NCI-H128 (cell line): ENCODE data around the gene ARL3.
"Not testable (repeated sequence)": the region's sequence is repeated elsewhere in the genome, so short reads cannot be mapped to it uniquely, and the experiment has no call there.

Experiments
- DNase-seq: peaks from one replicate; lab custom pipeline; 2025; ENCODE audit not compliant: unreplicated experiment; lab: John Stamatoyannopoulos, UW

ARL3 gene

GRCh38 chr10:102674566-102674965, 39.6 kb downstream of the ARL3 start:
- DNase-seq: no peak

GRCh38 chr10:102673819-102674511, 40.2 kb downstream of the ARL3 start:
- DNase-seq: no peak

- no peak for DNase-seq
Observed at GRCh38 chr10:102673236-102673818, 40.9 kb downstream of the ARL3 start.

- no peak for DNase-seq
Observed at GRCh38 chr10:102670871-102671434, 43.2 kb downstream of the ARL3 start.

GRCh38 chr10:102670065-102670670, 44.0 kb downstream of the ARL3 start:
- DNase-seq: no peak

GRCh38 chr10:102669206-102670064, 44.8 kb downstream of the ARL3 start:
- no peak for DNase-seq

GRCh38 chr10:102668326-102669107, 45.7 kb downstream of the ARL3 start:
- DNase-seq: no peak

GRCh38 chr10:102667411-102667810, 46.8 kb downstream of the ARL3 start:
- DNase-seq: not testable (repeated sequence)

GRCh38 chr10:102665904-102666509, 48.2 kb downstream of the ARL3 start:
- DNase-seq: no peak

GRCh38 chr10:102661658-102662028, 52.6 kb downstream of the ARL3 start:
- no peak for DNase-seq

- DNase-seq: no peak
Observed at GRCh38 chr10:102660888-102661657, 53.1 kb downstream of the ARL3 start.

GRCh38 chr10:102658802-102659201, 55.4 kb downstream of the ARL3 start:
- DNase-seq: no peak

- DNase-seq: no peak
Observed at GRCh38 chr10:102657984-102658724, 56.0 kb downstream of the ARL3 start.

GRCh38 chr10:102657451-102657850, 56.7 kb downstream of the ARL3 start:
- no peak for DNase-seq

GRCh38 chr10:102656791-102657371, 57.3 kb downstream of the ARL3 start:
- no peak for DNase-seq

GRCh38 chr10:102656026-102656425, 58.2 kb downstream of the ARL3 start:
- DNase-seq: no peak

- DNase-seq: no peak
Observed at GRCh38 chr10:102654969-102655368, 59.2 kb downstream of the ARL3 start.

- no peak for DNase-seq
Observed at GRCh38 chr10:102654566-102654965, 59.6 kb downstream of the ARL3 start.
